ENCODE measurements around the gene JPH2. TPM values are rescaled to one million over a fixed set of nuclear protein-coding genes. Genes with fewer than 3 reads are reported as not detected.
A peak's percentile ranks its signal among the peaks of the same experiment; 100 is the strongest.

Gene JPH2
- total RNA-seq, 1 donor from 2014 or later = 4.9 TPM

- TF ChIP-seq CTCF (conservative IDR thresholded peaks at IDR 0.05) = peak; percentile 30
- DNase-seq (ENCODE audit: extremely low spot score, unreplicated experiment) = no peak
- Mint-ChIP-seq H3K9me3 (peaks cover 10% of the 10 kb centered on the region), H3K27me3 (peaks cover 24% of the 10 kb centered on the region), H3K27ac (no peak overlapping the region), H3K4me3 (no peak overlapping the region), H3K36me3 (no peaks in the 10 kb centered on the region), H3K4me1 (ENCODE audit: unreplicated experiment) (no peaks in the 10 kb centered on the region)
Measured at GRCh38 chr20:44109951-44110361, 77.0 kb downstream of the JPH2 start.

DNA sequence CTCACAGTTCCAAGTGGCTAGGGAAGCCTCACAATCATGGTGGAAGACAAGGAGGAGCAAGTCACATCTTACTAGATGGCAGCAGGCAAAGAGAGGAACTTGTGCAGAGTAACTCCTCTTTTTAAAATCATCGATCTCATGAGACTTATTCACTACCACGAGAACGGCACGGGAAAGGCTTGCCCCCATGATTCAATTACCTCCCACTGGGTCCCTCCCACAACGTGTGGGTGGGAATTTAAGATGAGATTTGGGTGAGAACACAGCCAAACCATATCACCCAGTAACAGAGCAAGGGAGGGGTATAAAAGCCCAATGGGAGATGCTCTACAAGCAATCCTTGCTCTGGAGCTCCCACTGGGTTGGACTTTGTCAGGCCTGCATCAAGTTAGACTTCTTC, 80.4 kb downstream of the JPH2 start:
- TF ChIP-seq CTCF (conservative IDR thresholded peaks at IDR 0.05) = no peak
- H3K27me3 Mint-ChIP-seq = peaks cover 50% of the 10 kb centered on the region
- H3K4me3 Mint-ChIP-seq = no peak overlapping the region
- no peak for DNase-seq (ENCODE audit: extremely low spot score, unreplicated experiment)
- H3K4me1 Mint-ChIP-seq (ENCODE audit: unreplicated experiment) = no peaks in the 10 kb centered on the region
- H3K36me3 Mint-ChIP-seq = no peaks in the 10 kb centered on the region
- H3K27ac Mint-ChIP-seq = no peak overlapping the region
- peaks cover 14% of the 10 kb centered on the region for H3K9me3 Mint-ChIP-seq

DNA sequence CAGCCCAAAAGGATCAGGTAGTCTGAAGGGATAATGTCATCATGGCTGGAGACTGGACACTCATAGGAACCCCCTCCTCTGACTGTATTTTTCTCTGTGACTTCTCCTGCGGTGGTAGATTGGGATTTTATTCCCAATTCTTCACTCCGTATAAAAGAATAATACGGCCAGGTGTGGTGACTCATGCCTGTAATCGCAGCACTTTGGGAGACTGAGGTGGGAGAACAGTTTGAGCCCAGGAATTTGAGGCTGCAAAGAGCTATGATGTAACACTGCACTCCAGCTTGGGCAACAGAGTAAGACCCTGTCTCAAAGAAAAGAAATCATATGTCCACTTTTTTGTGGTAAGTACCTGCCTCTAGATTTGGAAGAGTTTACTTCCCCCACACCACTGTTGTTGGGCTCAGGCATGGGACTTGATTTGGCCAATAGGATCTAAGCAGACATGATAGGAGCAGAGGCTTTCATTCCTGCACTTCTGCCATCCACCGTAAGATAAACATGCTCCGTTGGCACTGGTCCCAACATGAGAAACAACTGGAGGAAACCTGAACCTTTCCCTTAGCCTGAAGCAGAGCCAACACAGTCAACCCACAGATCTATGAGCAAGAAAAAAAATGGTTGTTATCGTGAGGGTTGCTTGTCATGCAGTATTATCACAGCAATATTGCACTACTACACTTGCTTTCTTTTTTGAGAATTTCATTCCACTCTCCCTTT, 82.0 kb downstream of the JPH2 start:
- Mint-ChIP-seq H3K4me3 (no peak overlapping the region), H3K9me3 (peaks cover 14% of the 10 kb centered on the region), H3K36me3 (no peaks in the 10 kb centered on the region), H3K27me3 (peaks cover 64% of the 10 kb centered on the region), H3K27ac (no peak overlapping the region), H3K4me1 (ENCODE audit: unreplicated experiment) (no peaks in the 10 kb centered on the region)
- DNase-seq (ENCODE audit: extremely low spot score, unreplicated experiment) = no peak
- TF ChIP-seq CTCF (conservative IDR thresholded peaks at IDR 0.05) = no peak

- Mint-ChIP-seq H3K27ac (no peak overlapping the region), H3K36me3 (no peaks in the 10 kb centered on the region), H3K4me3 (no peak overlapping the region), H3K4me1 (ENCODE audit: unreplicated experiment) (peaks cover 4% of the 10 kb centered on the region), H3K9me3 (peaks cover 10% of the 10 kb centered on the region), H3K27me3 (peaks cover 61% of the 10 kb centered on the region)
- no peak for DNase-seq (ENCODE audit: extremely low spot score, unreplicated experiment)
- TF ChIP-seq CTCF (conservative IDR thresholded peaks at IDR 0.05) = no peak
Measured at GRCh38 chr20:44102582-44102981, 84.4 kb downstream of the JPH2 start.

- no peak for DNase-seq (ENCODE audit: extremely low spot score, unreplicated experiment)
- Mint-ChIP-seq H3K4me3 (no peak overlapping the region), H3K27me3 (peaks cover 39% of the 10 kb centered on the region), H3K36me3 (no peaks in the 10 kb centered on the region), H3K9me3 (peaks cover 4% of the 10 kb centered on the region), H3K27ac (no peak overlapping the region), H3K4me1 (ENCODE audit: unreplicated experiment) (peaks cover 4% of the 10 kb centered on the region)
- no peak for TF ChIP-seq CTCF (conservative IDR thresholded peaks at IDR 0.05)
Measured at GRCh38 chr20:44099832-44100231, 87.2 kb downstream of the JPH2 start.

Data from type B pancreatic cell (in vitro differentiated cells).